SJCRH30 (cell line): ENCODE measurements around the gene EXOSC7. TPM values are rescaled to one million over a fixed set of nuclear protein-coding genes. Genes with fewer than 3 reads are reported as not detected.

Source experiments
- DNase-seq, 2 experiments: peaks; one replicate each; pipeline ENCODE4 v3.0.0-alpha.2; 2015 to 2020
- H3K27ac ChIP-seq: fragments of 250-450 bp; sonication (Bioruptor Pico); 2 replicates; pipeline ENCODE4 v1.5.1; 2020; ENCODE audit warnings: mild to moderate bottlenecking, moderate library complexity
- H3K27me3 ChIP-seq: fragments of 250-450 bp; sonication (Bioruptor Pico); 2 replicates; pipeline ENCODE4 v1.5.1; 2020; ENCODE audit warnings: mild to moderate bottlenecking, moderate library complexity
- H3K36me3 ChIP-seq: fragments of 250-450 bp; sonication (Bioruptor Pico); 2 replicates; pipeline ENCODE4 v1.5.1; 2020; ENCODE audit warnings: mild to moderate bottlenecking, moderate library complexity
- H3K4me1 ChIP-seq: fragments of 250-450 bp; sonication (Bioruptor Pico); 2 replicates; pipeline ENCODE4 v1.5.1; 2020; ENCODE audit warnings: mild to moderate bottlenecking, moderate library complexity
- H3K4me3 ChIP-seq: fragments of 250-450 bp; sonication (Bioruptor Pico); 2 replicates; pipeline ENCODE4 v1.5.1; 2020; ENCODE audit warnings: mild to moderate bottlenecking, moderate library complexity
- H3K9me3 ChIP-seq: fragments of 250-450 bp; sonication (Bioruptor Pico); replicated peaks from 2 replicates; pipeline ENCODE4 v1.5.1; 2020; ENCODE audit warnings: mild to moderate bottlenecking, moderate library complexity
- total RNA-seq: library from RNA; depleted of rRNA; stranded (reverse); fragments of >200 nt; shearing (Covaris generic); gene quantifications from 2 replicates; pipeline ENCODE4 v1.2.3, GENCODE V29; 2014; rRNA removed

The EXOSC7 gene
- total RNA-seq, 1 experiment from 2014 or later = 41.8 TPM

- H3K4me3 ChIP-seq = peak overlapping the region; percentile 6; the same call in 1 of the 2 replicates
Measured at GRCh38 chr3:45055411-45056143, 79.5 kb downstream of the EXOSC7 start.

GRCh38 chr3:45056608-45057301 is 80.7 kb downstream of the EXOSC7 start:
- Histone ChIP-seq H3K4me3 (no peak overlapping the region), H3K27ac (no peak overlapping the region), H3K27me3 (no peaks in the 10 kb centered on the region), H3K9me3 (no peaks in the 10 kb centered on the region), H3K4me1 (peaks cover 25% of the 10 kb centered on the region), H3K36me3 (no peaks in the 10 kb centered on the region)
- DNase-seq = no peak

More at GRCh38 chr3:45055411-45056143, 79.5 kb downstream of the EXOSC7 start:
- H3K36me3 ChIP-seq = no peaks in the 10 kb centered on the region
- peak; percentile 39 to 62 for DNase-seq
- no peaks in the 10 kb centered on the region for H3K9me3 ChIP-seq
- H3K27ac ChIP-seq = peak overlapping the region; percentile 64
- H3K4me1 ChIP-seq = peaks cover 25% of the 10 kb centered on the region
- H3K27me3 ChIP-seq = no peaks in the 10 kb centered on the region

GRCh38 chr3:45057557-45057956 is 81.5 kb downstream of the EXOSC7 start:
- no peak for DNase-seq
- Histone ChIP-seq H3K9me3 (no peaks in the 10 kb centered on the region), H3K36me3 (no peaks in the 10 kb centered on the region), H3K27me3 (no peaks in the 10 kb centered on the region), H3K4me1 (peaks cover 25% of the 10 kb centered on the region), H3K27ac (no peak overlapping the region), H3K4me3 (no peak overlapping the region)

- peaks cover 18% of the 10 kb centered on the region for H3K4me1 ChIP-seq
- DNase-seq = no peak
- H3K27ac ChIP-seq = no peak overlapping the region
- H3K36me3 ChIP-seq = no peaks in the 10 kb centered on the region
- no peak overlapping the region for H3K4me3 ChIP-seq
- H3K27me3 ChIP-seq = no peaks in the 10 kb centered on the region
- H3K9me3 ChIP-seq = no peaks in the 10 kb centered on the region
Measured at GRCh38 chr3:45059132-45059531, 83.1 kb downstream of the EXOSC7 start.

GRCh38 chr3:45060165-45060892 is 84.3 kb downstream of the EXOSC7 start:
- H3K27ac ChIP-seq = no peak overlapping the region
- DNase-seq = no peak
- peaks cover 13% of the 10 kb centered on the region for H3K4me1 ChIP-seq
- no peaks in the 10 kb centered on the region for H3K27me3 ChIP-seq
- H3K4me3 ChIP-seq = no peak overlapping the region
- no peaks in the 10 kb centered on the region for H3K36me3 ChIP-seq
- H3K9me3 ChIP-seq = no peaks in the 10 kb centered on the region

Other genes starting within 250 kb of the EXOSC7 start
- gene ZNF501, start 246.6 kb upstream of the EXOSC7 start, total RNA-seq = 0.76 and 1.8 TPM in 2 replicates
- gene KIAA1143, start 214.6 kb upstream of the EXOSC7 start, total RNA-seq = 28.5 and 30.8 TPM in 2 replicates
- gene KIF15, start 214.4 kb upstream of the EXOSC7 start, total RNA-seq = 41.9 and 46.9 TPM in 2 replicates
- gene TMEM42, start 114.3 kb upstream of the EXOSC7 start, total RNA-seq = 1.6 TPM in 2 replicates
- gene TGM4, start 101.6 kb upstream of the EXOSC7 start, total RNA-seq = not detected in 2 replicates
- gene ZDHHC3, start 70 bp upstream of the EXOSC7 start, total RNA-seq = 51.4 and 55.6 TPM in 2 replicates
- not detected in 2 replicates for gene CLEC3B, start 50.1 kb downstream of the EXOSC7 start, total RNA-seq
- not detected in 2 replicates for gene CDCP1, start 170.1 kb downstream of the EXOSC7 start, total RNA-seq